Endodermal cell (in vitro differentiated cells): ENCODE measurements around the gene ETNK1. TPM values are rescaled to one million over a fixed set of nuclear protein-coding genes. Genes with fewer than 3 reads are reported as not detected.

Source experiments
- DNase-seq: peaks from one replicate; pipeline ENCODE4 v3.0.0-alpha.2; 2017
- H3K27ac ChIP-seq: 2 replicates; pipeline ENCODE4 v1.5.1; 2013; ENCODE audit warnings: mild to moderate bottlenecking, low read depth, low read length, moderate library complexity
- H3K27me3 ChIP-seq: 2 replicates; pipeline ENCODE4 v1.6.1; 2013; ENCODE audit warnings: mild to moderate bottlenecking, low read length, moderate library complexity; ENCODE audit not compliant: insufficient read depth, control insufficient read depth, poor library complexity, severe bottlenecking
- H3K36me3 ChIP-seq: 2 replicates; pipeline ENCODE4 v1.7.0; 2013; ENCODE audit warnings: mild to moderate bottlenecking, low read length, moderate library complexity; ENCODE audit not compliant: control insufficient read depth, insufficient read depth
- H3K4me1 ChIP-seq: one replicate; pipeline ENCODE4 v1.7.0; 2013; ENCODE audit warnings: low read length; ENCODE audit not compliant: control insufficient read depth, insufficient read depth
- H3K4me3 ChIP-seq: 2 replicates; pipeline ENCODE4 v1.5.1; 2013; ENCODE audit warnings: mild to moderate bottlenecking, low read length, moderate library complexity
- H3K9ac ChIP-seq: 2 replicates; pipeline ENCODE4 v1.6.1; 2013; ENCODE audit warnings: mild to moderate bottlenecking, low read length, moderate library complexity; ENCODE audit not compliant: poor library complexity, severe bottlenecking; ENCODE audit errors: extremely low read depth
- H3K9me3 ChIP-seq: 2 replicates; pipeline ENCODE4 v1.6.1; 2013; ENCODE audit warnings: mild to moderate bottlenecking, low read length, moderate library complexity; ENCODE audit not compliant: control insufficient read depth
- H3K27ac Mint-ChIP-seq: 2 replicates; pipeline ENCODE4 v1.8.0; 2020; ENCODE audit warnings: mixed read lengths
- H3K27me3 Mint-ChIP-seq: 2 replicates; pipeline ENCODE4 v1.8.0; 2021; ENCODE audit warnings: mild to moderate bottlenecking, mixed read lengths; ENCODE audit not compliant: insufficient read depth
- H3K36me3 Mint-ChIP-seq: 2 replicates; pipeline ENCODE4 v1.8.0; 2020; ENCODE audit warnings: low read depth, mixed read lengths
- H3K4me1 Mint-ChIP-seq: 2 replicates; pipeline ENCODE4 v1.8.0; 2020; ENCODE audit warnings: mixed read lengths
- H3K4me3 Mint-ChIP-seq: 2 replicates; pipeline ENCODE4 v1.8.0; 2020; ENCODE audit warnings: mild to moderate bottlenecking, moderate library complexity, mixed read lengths
- H3K9me3 Mint-ChIP-seq: 2 replicates; pipeline ENCODE4 v1.8.0; 2020; ENCODE audit warnings: mild to moderate bottlenecking, mixed read lengths
- WGBS, 2 experiments: methylation state at CpG; one replicate each; pipeline versions ENCODE4 v1.1.5 to v1.1.7; 2013; ENCODE audit warnings: missing lambda C conversion rate in 2 of 2, mixed read lengths in 1 of 2; ENCODE audit not compliant: insufficient coverage in 1 of 2, insufficient read length in 1 of 2; 5-methylcytosine and 5-hydroxymethylcytosine counted together
- total RNA-seq, 2 donors: library from RNA; stranded (reverse); fragmentation: NEBNext Ultra II Directional in 1 of 2; extraction: Animal tissue kit (Norgen Biotek cat#: 25700) in 1 of 2; gene quantifications; 2 replicates in 1 of 2; 3 replicates in 1 of 2; pipeline ENCODE4 v1.2.1, GENCODE V29; 2021
- TF ChIP-seq, protein P1 (sequence below): fragments of 200-600 bp; sonication (generic); conservative IDR thresholded peaks from 2 replicates; pipeline ENCODE4 v1.5.0; 2021; ENCODE audit warnings: antibody characterized with exemption, mild to moderate bottlenecking

Gene ETNK1
- total RNA-seq, 2 donors from 2014 or later: 84.9 to 187 TPM

DNA sequence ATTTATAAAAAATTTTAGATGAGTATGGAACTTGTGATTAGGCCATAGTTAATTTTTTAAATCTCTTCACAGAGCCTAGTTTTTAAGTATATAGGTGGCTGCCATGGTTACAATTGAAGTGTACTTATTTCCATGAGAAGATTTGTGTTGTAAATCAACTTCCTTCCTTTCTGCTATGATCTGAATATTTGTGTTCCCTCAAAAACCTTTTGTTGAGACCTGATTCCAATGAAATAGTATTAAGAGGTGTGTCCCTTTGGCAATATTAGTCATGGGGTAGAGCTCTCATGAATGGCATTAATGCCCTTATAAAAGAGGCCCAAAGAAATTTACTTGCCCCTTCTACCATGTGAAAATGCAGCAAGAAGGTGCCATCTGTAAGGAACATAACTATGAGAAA lies 28.8 kb downstream of the ETNK1 start:
- Histone ChIP-seq H3K36me3 (peaks cover 25% of the 10 kb centered on the region), H3K9ac (no peak overlapping the region), H3K27me3 (no peaks in the 10 kb centered on the region), H3K9me3 (no peaks in the 10 kb centered on the region), H3K4me1 (no peaks in the 10 kb centered on the region), H3K4me3 (no peak overlapping the region), H3K27ac (no peak overlapping the region)
- H3K27ac Mint-ChIP-seq: no peak overlapping the region
- H3K36me3 Mint-ChIP-seq: peaks cover 45% of the 10 kb centered on the region
- peaks cover 24% of the 10 kb centered on the region for H3K4me1 Mint-ChIP-seq
- DNase-seq: no peak
- no peaks in the 10 kb centered on the region for H3K9me3 Mint-ChIP-seq
- no peak overlapping the region for H3K4me3 Mint-ChIP-seq
- TF ChIP-seq, protein P1, sequence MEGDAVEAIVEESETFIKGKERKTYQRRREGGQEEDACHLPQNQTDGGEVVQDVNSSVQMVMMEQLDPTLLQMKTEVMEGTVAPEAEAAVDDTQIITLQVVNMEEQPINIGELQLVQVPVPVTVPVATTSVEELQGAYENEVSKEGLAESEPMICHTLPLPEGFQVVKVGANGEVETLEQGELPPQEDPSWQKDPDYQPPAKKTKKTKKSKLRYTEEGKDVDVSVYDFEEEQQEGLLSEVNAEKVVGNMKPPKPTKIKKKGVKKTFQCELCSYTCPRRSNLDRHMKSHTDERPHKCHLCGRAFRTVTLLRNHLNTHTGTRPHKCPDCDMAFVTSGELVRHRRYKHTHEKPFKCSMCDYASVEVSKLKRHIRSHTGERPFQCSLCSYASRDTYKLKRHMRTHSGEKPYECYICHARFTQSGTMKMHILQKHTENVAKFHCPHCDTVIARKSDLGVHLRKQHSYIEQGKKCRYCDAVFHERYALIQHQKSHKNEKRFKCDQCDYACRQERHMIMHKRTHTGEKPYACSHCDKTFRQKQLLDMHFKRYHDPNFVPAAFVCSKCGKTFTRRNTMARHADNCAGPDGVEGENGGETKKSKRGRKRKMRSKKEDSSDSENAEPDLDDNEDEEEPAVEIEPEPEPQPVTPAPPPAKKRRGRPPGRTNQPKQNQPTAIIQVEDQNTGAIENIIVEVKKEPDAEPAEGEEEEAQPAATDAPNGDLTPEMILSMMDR: no peak
- H3K27me3 Mint-ChIP-seq: no peaks in the 10 kb centered on the region

DNA sequence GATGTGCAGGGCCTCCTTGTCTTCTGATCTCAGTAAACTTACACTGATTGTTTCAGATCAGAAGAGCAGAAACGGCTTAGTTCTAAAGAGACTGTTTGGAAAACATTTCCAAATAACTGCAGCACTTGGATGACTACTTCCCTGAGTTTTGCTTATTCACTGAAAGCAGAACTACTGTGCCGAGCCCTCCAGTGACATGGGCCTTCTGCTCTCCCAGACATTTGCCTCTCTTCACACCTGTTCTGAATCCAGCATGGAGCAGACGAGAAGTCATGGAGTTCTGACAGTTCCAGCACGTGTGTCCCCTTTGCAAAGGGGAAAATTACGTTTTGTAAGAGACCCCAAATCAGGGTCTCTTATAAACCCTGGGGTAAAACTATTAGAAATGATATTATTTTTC lies 31.4 kb downstream of the ETNK1 start:
- Mint-ChIP-seq H3K36me3 (peaks cover 39% of the 10 kb centered on the region), H3K4me3 (no peak overlapping the region), H3K27ac (no peak overlapping the region), H3K27me3 (no peaks in the 10 kb centered on the region), H3K9me3 (no peaks in the 10 kb centered on the region), H3K4me1 (peaks cover 18% of the 10 kb centered on the region)
- Histone ChIP-seq H3K4me3 (no peak overlapping the region), H3K9ac (no peak overlapping the region), H3K36me3 (peaks cover 36% of the 10 kb centered on the region), H3K9me3 (no peaks in the 10 kb centered on the region), H3K27ac (no peak overlapping the region), H3K27me3 (no peaks in the 10 kb centered on the region), H3K4me1 (no peaks in the 10 kb centered on the region)
- TF ChIP-seq, protein P1: no peak
- WGBS, 2 experiments: 94 to 95% methylated on average over 5 of the region's 5 CpGs
- no peak for DNase-seq

DNA sequence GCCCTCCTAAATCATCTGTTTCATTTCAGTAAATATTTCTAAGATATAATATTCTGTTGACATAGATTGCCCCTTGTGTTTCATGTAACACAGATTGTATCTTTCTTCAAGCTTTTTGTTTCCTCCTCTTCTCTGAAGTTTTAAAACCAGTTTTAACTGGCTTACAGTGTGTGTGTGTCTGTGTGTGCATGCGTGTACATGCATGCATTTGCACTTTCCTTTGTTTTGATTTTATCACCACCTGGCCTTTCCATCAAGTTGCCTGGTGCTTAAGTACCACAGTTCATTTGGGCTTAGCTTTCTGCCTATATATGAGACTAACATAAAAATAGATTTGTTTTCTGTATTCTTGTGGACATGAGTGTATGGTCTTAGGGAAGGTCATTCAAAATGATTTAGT lies 31.9 kb downstream of the ETNK1 start:
- H3K27me3 ChIP-seq: no peaks in the 10 kb centered on the region
- H3K36me3 ChIP-seq: peaks cover 40% of the 10 kb centered on the region
- Mint-ChIP-seq H3K9me3 (no peaks in the 10 kb centered on the region), H3K27ac (no peak overlapping the region), H3K36me3 (peaks cover 40% of the 10 kb centered on the region), H3K4me3 (no peak overlapping the region), H3K4me1 (peaks cover 18% of the 10 kb centered on the region), H3K27me3 (no peaks in the 10 kb centered on the region)
- 100% methylated on average over 1 of the region's 1 CpG for WGBS, 2 experiments
- no peaks in the 10 kb centered on the region for H3K4me1 ChIP-seq
- no peak overlapping the region for H3K9ac ChIP-seq
- DNase-seq: no peak
- H3K27ac ChIP-seq: no peak overlapping the region
- H3K4me3 ChIP-seq: no peak overlapping the region
- no peaks in the 10 kb centered on the region for H3K9me3 ChIP-seq
- TF ChIP-seq, protein P1: no peak
